HG03135 (cell line): ENCODE data around the gene FAM237A.

Experiments
- ATAC-seq: cut with Tn5 transposase; IDR thresholded peaks from one replicate; pipeline ENCODE4 v1.9.1; 2021; ENCODE audit warnings: mild to moderate bottlenecking, moderate library complexity; ENCODE audit not compliant: unreplicated experiment

Gene FAM237A

GRCh38 chr2:206642075-206643025 lies at the start of gene FAM237A:
Gene FAM237A, plus strand, starts transcription at chr2:206642487. Its CDS starts 1,750 bp downstream, at chr2:206644237.
- ATAC-seq: no peak

DNA sequence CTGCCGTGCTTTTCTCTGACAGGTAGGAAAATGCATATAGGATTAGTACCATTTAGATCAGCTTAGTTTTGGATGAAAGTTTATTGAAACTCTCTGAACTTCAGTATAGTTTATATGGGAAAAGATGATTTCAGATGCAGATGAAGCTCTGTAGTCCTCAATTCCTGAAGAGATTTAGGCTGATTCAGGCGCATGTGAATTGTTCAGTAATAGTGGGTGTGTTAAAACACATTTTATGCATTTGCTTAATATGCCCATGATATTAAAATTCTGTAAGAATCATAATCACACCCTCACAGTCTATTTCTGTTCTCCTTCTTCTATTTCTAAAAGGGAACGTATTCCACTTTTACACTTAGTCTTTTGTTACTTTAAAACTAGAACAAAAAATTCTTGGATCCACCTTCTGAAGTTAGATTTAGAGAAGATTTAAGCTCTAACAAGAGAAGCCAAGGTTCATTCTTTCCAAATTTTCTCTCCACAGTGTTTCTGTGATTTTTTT lies 44.5 kb upstream of the FAM237A start:
- ATAC-seq: no peak

DNA sequence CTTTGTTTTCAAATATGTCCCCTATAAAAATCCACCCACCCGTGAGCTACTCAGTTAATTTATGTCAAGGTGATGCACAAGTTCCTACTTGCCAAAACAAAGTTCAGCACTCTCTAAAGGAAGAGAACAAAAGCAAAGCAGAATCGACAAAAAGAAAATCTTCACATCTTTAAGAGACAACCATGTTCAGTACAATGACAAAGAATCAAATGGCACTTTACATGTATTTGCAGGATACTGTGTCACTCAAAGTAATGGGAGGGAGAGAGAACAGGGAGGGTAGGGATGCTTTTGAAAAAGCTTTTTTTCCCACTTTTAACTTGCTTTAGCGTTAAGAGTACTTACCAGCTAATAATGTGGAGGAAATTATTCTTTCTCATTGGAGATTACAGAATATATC lies 39.0 kb upstream of the FAM237A start:
- ATAC-seq: no peak

GRCh38 chr2:206610451-206610850 lies 31.8 kb upstream of the FAM237A start:
- no peak for ATAC-seq

- no peak for ATAC-seq
Observed at GRCh38 chr2:206611191-206611590, 31.1 kb upstream of the FAM237A start.

DNA sequence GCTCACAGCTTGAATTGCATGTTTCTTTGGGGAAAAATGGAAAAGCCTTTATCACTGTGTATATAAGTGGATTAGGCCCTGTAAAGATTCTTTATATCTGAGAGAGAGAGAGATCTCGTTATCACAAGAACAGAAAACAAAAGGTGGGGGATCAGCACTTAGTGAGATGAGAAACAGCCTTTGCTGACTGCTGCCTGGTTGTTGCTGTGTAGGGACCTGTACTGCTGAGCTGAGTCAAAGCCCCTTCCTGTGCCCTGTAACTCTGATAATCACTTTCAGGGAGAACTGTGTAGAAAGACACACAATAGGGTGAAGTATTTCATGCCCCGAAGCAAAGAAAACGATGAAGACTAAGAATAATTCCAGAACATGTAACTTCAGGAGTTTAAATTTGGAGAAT lies 30.6 kb upstream of the FAM237A start:
- ATAC-seq: no peak

- no peak for ATAC-seq
Observed at GRCh38 chr2:206614811-206615210, 27.5 kb upstream of the FAM237A start.

GRCh38 chr2:206615417-206616089 lies 26.7 kb upstream of the FAM237A start:
- ATAC-seq: no peak

GRCh38 chr2:206616151-206616550 lies 26.1 kb upstream of the FAM237A start:
- ATAC-seq: no peak

DNA sequence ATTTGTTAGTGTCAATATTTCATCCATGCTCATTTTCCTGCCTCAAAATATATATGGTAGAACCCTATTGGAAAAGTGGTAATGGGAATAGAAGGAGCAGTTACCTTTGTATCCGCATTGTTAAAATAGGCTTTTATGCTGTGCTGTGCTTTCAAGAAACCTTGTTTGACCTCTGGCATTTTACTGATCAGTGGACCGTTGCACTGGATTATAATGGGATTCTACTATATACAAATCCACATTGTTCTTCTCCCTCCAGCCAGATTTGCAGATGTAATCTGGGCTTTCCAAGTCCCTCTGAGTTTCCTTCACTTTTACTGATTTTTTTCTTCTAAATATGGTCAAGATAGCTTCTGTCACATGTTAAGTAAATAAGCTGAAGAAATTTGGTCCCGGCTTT lies 23.3 kb upstream of the FAM237A start:
- ATAC-seq: no peak

- ATAC-seq: no peak
Observed at GRCh38 chr2:206626108-206626507, 16.2 kb upstream of the FAM237A start.

- no peak for ATAC-seq
Observed at GRCh38 chr2:206627632-206628031, 14.7 kb upstream of the FAM237A start.

DNA sequence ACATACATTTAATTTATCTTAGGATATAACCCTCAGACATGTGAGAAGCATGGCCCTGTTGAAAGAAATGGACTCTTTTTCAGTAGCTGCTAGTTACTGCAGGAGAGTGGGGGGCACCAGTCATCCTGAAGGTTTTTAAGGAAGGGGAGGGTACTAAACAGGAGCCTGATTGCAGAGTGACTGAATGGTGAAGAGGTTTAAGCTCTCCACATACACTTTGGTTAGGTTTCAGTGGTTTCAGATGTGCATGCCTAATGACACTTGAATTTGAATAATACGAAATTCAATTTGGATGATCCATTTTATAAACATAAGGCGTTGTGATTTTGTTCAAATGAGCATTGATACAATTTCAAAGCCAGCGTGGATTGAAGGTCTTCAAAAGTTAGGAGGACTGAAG lies 10.9 kb upstream of the FAM237A start:
- ATAC-seq: no peak

- no peak for ATAC-seq
Observed at GRCh38 chr2:206635015-206635414, 7.3 kb upstream of the FAM237A start.

GRCh38 chr2:206639636-206640035 lies 2.7 kb upstream of the FAM237A start:
- ATAC-seq: no peak

- no peak for ATAC-seq
Observed at GRCh38 chr2:206641226-206641625, 1.1 kb upstream of the FAM237A start.

- no peak for ATAC-seq
Observed at GRCh38 chr2:206647985-206648384, 5.7 kb downstream of the FAM237A start.

DNA sequence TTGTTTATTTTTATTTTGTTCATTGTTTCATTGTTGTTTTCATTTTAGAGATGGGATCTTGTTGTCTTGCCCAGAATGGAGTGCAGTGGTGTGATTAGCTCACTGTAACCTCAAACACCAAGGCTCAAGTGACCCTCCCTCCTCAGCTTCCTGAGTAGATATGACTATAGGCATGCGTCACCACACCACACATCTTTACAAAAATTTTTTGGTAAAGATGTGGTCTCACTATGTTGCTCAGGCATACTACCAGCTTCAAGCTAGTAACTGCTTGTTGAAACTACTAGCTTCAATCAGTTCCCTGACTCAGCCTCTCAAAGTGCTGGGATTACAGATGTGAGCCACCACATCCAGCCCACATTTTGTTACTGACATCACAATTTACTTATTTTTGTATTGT lies 14.8 kb downstream of the FAM237A start:
- ATAC-seq: no peak

- no peak for ATAC-seq
Observed at GRCh38 chr2:206665251-206665650, 23.0 kb downstream of the FAM237A start.

GRCh38 chr2:206670531-206671319 lies 28.4 kb downstream of the FAM237A start:
- ATAC-seq: no peak

- no peak for ATAC-seq
Observed at GRCh38 chr2:206683546-206683945, 41.3 kb downstream of the FAM237A start.
